Gastrocnemius medialis (tissue), 4 donors: ENCODE data around the gene TRABD2A. TPM values are rescaled to one million over a fixed set of nuclear protein-coding genes. Genes with fewer than 3 reads are reported as not detected.

ENCODE experiments used
- ATAC-seq, 2 donors: fragments of 150-250 bp; one replicate each; pipeline ENCODE4 v1.9.1; 2016
- DNase-seq, 2 donors: peaks; one replicate each; pipeline ENCODE4 v3.0.0-alpha.2; 2019
- H3K27ac ChIP-seq, 4 donors: fragments of 200-600 bp; sonication (generic); 1 replicate in 1 of 4; 2 replicates in 3 of 4; pipeline ENCODE4 v1.5.1; 2016 to 2018; ENCODE audit warnings: mild to moderate bottlenecking in 2 of 4, moderate library complexity in 1 of 4
- H3K27me3 ChIP-seq, 3 donors: fragments of 200-600 bp; sonication (generic) in 2 of 3; 1 replicate in 1 of 3; 2 replicates in 2 of 3; pipeline versions ENCODE4 v1.5.1 to v1.6.0; 2016 to 2019; ENCODE audit warnings: mild to moderate bottlenecking in 1 of 3, moderate library complexity in 1 of 3
- H3K36me3 ChIP-seq, 2 donors: fragments of 200-600 bp; sonication (generic) in 1 of 2; one replicate each; pipeline ENCODE4 v1.5.1; 2017 to 2018
- H3K4me1 ChIP-seq, 2 donors: fragments of 200-600 bp; sonication (generic) in 1 of 2; one replicate each; pipeline ENCODE4 v1.5.1; 2016 to 2017; ENCODE audit warnings: mild to moderate bottlenecking in 2 of 2
- H3K4me3 ChIP-seq, 4 donors: fragments of 200-600 bp; sonication (generic) in 3 of 4; 1 replicate in 1 of 4; 2 replicates in 3 of 4; pipeline ENCODE4 v1.5.1; 2016 to 2019; ENCODE audit warnings: mild to moderate bottlenecking in 2 of 4
- H3K9me3 ChIP-seq, 3 donors: fragments of 200-600 bp; sonication (generic) in 2 of 3; 1 replicate in 1 of 3; 2 replicates in 2 of 3; pipeline ENCODE4 v1.5.1; 2016 to 2019
- CTCF ChIP-seq, 5 experiments: fragments of 450-650 bp in 3 of 5; fragments of 200-600 bp in 2 of 5; sonication (generic) in 2 of 5; IDR thresholded peaks in 4 of 5; conservative IDR thresholded peaks in 1 of 5; 1 replicate in 4 of 5; 2 replicates in 1 of 5; pipeline ENCODE4 v1.5.1; 2016 to 2019; ENCODE audit warnings: antibody characterized with exemption in 5 of 5, mild to moderate bottlenecking in 3 of 5, moderate library complexity in 3 of 5
- POLR2A ChIP-seq, 2 donors: fragments of 450-650 bp; IDR thresholded peaks; one replicate each; pipeline ENCODE4 v1.6.1; 2017; ENCODE audit warnings: antibody characterized with exemption in 2 of 2, mild to moderate bottlenecking in 2 of 2, moderate library complexity in 2 of 2
- in situ Hi-C, 4 donors: fragments of 200-750 bp; cut with MboI; loops; one replicate each; pipeline versions ENCODE4 v1.15.0 to v1.8.0; 2017; ENCODE audit warnings: low sequenced_read_pairs in 4 of 4
- intact Hi-C: fragments of 100-400 bp; cut with DNase I; formaldehyde crosslinking; loops from one replicate; pipeline ENCODE4 v1.15.1; 2023; ENCODE audit warnings: low total_unique reads
- total RNA-seq, 4 donors: library from RNA; depleted of rRNA; stranded (reverse); fragments of >200 nt; gene quantifications; one replicate each; pipeline versions ENCODE4 v1.1.0 to v1.2.3, GENCODE V29; 2016

Gene TRABD2A
- total RNA-seq, 4 donors from 2014 or later, result 0.27 to 0.97 (median 0.64) TPM

GRCh38 chr2:84815146-84815545 lies 65.7 kb downstream of the TRABD2A start:
- no peak overlapping the region for H3K4me3 ChIP-seq
- H3K36me3 ChIP-seq, result no peaks in the 10 kb centered on the region
- H3K9me3 ChIP-seq, result no peaks in the 10 kb centered on the region
- no peak overlapping the region for H3K27ac ChIP-seq
- no peak for ATAC-seq
- no peak for DNase-seq
- H3K4me1 ChIP-seq, result no peaks in the 10 kb centered on the region
- in situ Hi-C loops (no loop called here), intact Hi-C loops (no loop called here)
- H3K27me3 ChIP-seq, result no peaks in the 10 kb centered on the region
- TF ChIP-seq POLR2A (IDR thresholded peaks at IDR 0.05), result no peak
- no peak for TF ChIP-seq CTCF (IDR thresholded peaks at IDR 0.05 in 4 of 5, conservative IDR thresholded peaks at IDR 0.05 in 1 of 5)

GRCh38 chr2:84811839-84812431 lies 68.9 kb downstream of the TRABD2A start:
- no peaks in the 10 kb centered on the region for H3K36me3 ChIP-seq
- ATAC-seq, result no peak
- intact Hi-C loops (no loop called here), in situ Hi-C loops (no loop called here)
- no peak overlapping the region for H3K4me3 ChIP-seq
- H3K9me3 ChIP-seq, result no peaks in the 10 kb centered on the region
- H3K4me1 ChIP-seq, result no peaks in the 10 kb centered on the region
- DNase-seq, result no peak
- no peak for TF ChIP-seq POLR2A (IDR thresholded peaks at IDR 0.05)
- no peak for TF ChIP-seq CTCF (IDR thresholded peaks at IDR 0.05 in 4 of 5, conservative IDR thresholded peaks at IDR 0.05 in 1 of 5)
- no peak overlapping the region for H3K27ac ChIP-seq
- no peaks in the 10 kb centered on the region for H3K27me3 ChIP-seq

GRCh38 chr2:84808279-84808678 lies 72.6 kb downstream of the TRABD2A start:
- Histone ChIP-seq H3K9me3 (no peaks in the 10 kb centered on the region), H3K27me3 (no peaks in the 10 kb centered on the region), H3K27ac (no peak overlapping the region), H3K4me1 (no peaks in the 10 kb centered on the region), H3K36me3 (no peaks in the 10 kb centered on the region), H3K4me3 (no peak overlapping the region)
- DNase-seq (no peak), ATAC-seq (no peak)
- intact Hi-C loops, result no loop called here
- TF ChIP-seq CTCF (IDR thresholded peaks at IDR 0.05 in 4 of 5, conservative IDR thresholded peaks at IDR 0.05 in 1 of 5) (no peak), POLR2A (IDR thresholded peaks at IDR 0.05) (no peak)
- in situ Hi-C loops, result no loop called here

- intact Hi-C loops, result no loop called here
- no peak for ATAC-seq
These were observed 73.8 kb downstream of the TRABD2A start for GRCh38 chr2:84807063-84807485.

More at GRCh38 chr2:84807063-84807485, 73.8 kb downstream of the TRABD2A start:
- no peaks in the 10 kb centered on the region for H3K4me1 ChIP-seq
- in situ Hi-C loops, result no loop called here
- no peak overlapping the region for H3K27ac ChIP-seq
- no peaks in the 10 kb centered on the region for H3K9me3 ChIP-seq
- no peaks in the 10 kb centered on the region for H3K36me3 ChIP-seq
- H3K27me3 ChIP-seq, result no peaks in the 10 kb centered on the region
- H3K4me3 ChIP-seq, result no peak overlapping the region
- no peak for DNase-seq
- TF ChIP-seq CTCF (IDR thresholded peaks at IDR 0.05 in 4 of 5, conservative IDR thresholded peaks at IDR 0.05 in 1 of 5), result no peak
- no peak for TF ChIP-seq POLR2A (IDR thresholded peaks at IDR 0.05)
